LNCaP clone FGC (cell line): ENCODE results near the gene EP300.

Experiments used
- DNase-seq: peaks from one replicate; pipeline ENCODE4 v3.0.0-alpha.2; 2011; ENCODE audit warnings: low read depth
- H3K4me3 ChIP-seq: 2 replicates; pipeline ENCODE4 v1.5.1; 2011; ENCODE audit warnings: mild to moderate bottlenecking, low read depth, low read length, control low read depth
- CTCF ChIP-seq: IDR thresholded peaks from 2 replicates; pipeline ENCODE4 v1.5.1; 2012; ENCODE audit warnings: mild to moderate bottlenecking; ENCODE audit not compliant: control insufficient read depth, insufficient read depth; ENCODE audit errors: extremely low read depth

Gene EP300

GRCh38 chr22:41074466-41074865 lies 17.9 kb upstream of the EP300 start:
- no peak overlapping the region for H3K4me3 ChIP-seq
- DNase-seq = no peak
- TF ChIP-seq CTCF = no peak

- DNase-seq = no peak
- H3K4me3 ChIP-seq = no peak overlapping the region
- TF ChIP-seq CTCF = no peak
These were observed 17.3 kb upstream of the EP300 start for GRCh38 chr22:41074941-41075710.

GRCh38 chr22:41075946-41076345 lies 16.4 kb upstream of the EP300 start:
- TF ChIP-seq CTCF = no peak
- no peak overlapping the region for H3K4me3 ChIP-seq
- DNase-seq = no peak

GRCh38 chr22:41076857-41077256 lies 15.5 kb upstream of the EP300 start:
- no peak overlapping the region for H3K4me3 ChIP-seq
- TF ChIP-seq CTCF = no peak
- DNase-seq = no peak

- DNase-seq = no peak
These were observed 13.5 kb upstream of the EP300 start for GRCh38 chr22:41078931-41079330.

GRCh38 chr22:41085842-41086241 lies 6.5 kb upstream of the EP300 start:
- no peak for DNase-seq
- no peak for TF ChIP-seq CTCF
- H3K4me3 ChIP-seq = no peak overlapping the region

More at GRCh38 chr22:41078931-41079330, 13.5 kb upstream of the EP300 start:
- TF ChIP-seq CTCF = no peak
- no peak overlapping the region for H3K4me3 ChIP-seq
